HepG2 (cell line): ENCODE measurements around the gene RHOBTB3. TPM values are rescaled to one million over a fixed set of nuclear protein-coding genes. Genes with fewer than 3 reads are reported as not detected.

ENCODE experiments used
- ARNT ChIP-seq: fragments of 450-650 bp; IDR thresholded peaks from 2 replicates; pipeline ENCODE4 v1.6.1; 2017
- ASH2L ChIP-seq: fragments of 300-600, 200-600 bp; sonication (generic); IDR thresholded peaks from 2 replicates; pipeline ENCODE4 v1.7.0; 2017; ENCODE audit warnings: low read depth, mild to moderate bottlenecking, moderate library complexity, mixed read lengths, low read length; ENCODE audit not compliant: insufficient read length
- DNMT3B ChIP-seq: conservative IDR thresholded peaks from 2 replicates; pipeline ENCODE4 v1.6.1; 2016; ENCODE audit warnings: missing biosample characterization, control low read depth
- GPN1 ChIP-seq: sonication (generic); formaldehyde crosslinking; IDR thresholded peaks from 2 replicates; pipeline ENCODE4 v1.5.1; 2020; ENCODE audit warnings: missing genetic modification reagents, borderline replicate concordance
- JARID2 ChIP-seq: sonication (generic); formaldehyde crosslinking; IDR thresholded peaks from 2 replicates; pipeline ENCODE4 v1.8.1; 2023; ENCODE audit warnings: missing genetic modification reagents, inconsistent platforms; ENCODE audit not compliant: insufficient replicate concordance
- MED13 ChIP-seq: sonication (generic); formaldehyde crosslinking; IDR thresholded peaks from 2 replicates; pipeline ENCODE4 v1.5.0; 2020; ENCODE audit warnings: missing genetic modification reagents
- MXD3 ChIP-seq: IDR thresholded peaks from 2 replicates; pipeline ENCODE4 v1.6.1; 2016; ENCODE audit warnings: mild to moderate bottlenecking, missing biosample characterization, missing genetic modification reagents
- MYC ChIP-seq: sonication (generic); formaldehyde crosslinking; IDR thresholded peaks from 2 replicates; pipeline ENCODE4 v1.9.0; 2021; ENCODE audit warnings: missing genetic modification reagents, borderline replicate concordance
- MYNN ChIP-seq: sonication (generic); formaldehyde crosslinking; IDR thresholded peaks from 2 replicates; pipeline ENCODE4 v1.4.0; 2020; ENCODE audit warnings: mild to moderate bottlenecking, low read depth, missing genetic modification reagents
- NFE2L2 ChIP-seq: fragments of 150-350 bp; IDR thresholded peaks from 2 replicates; pipeline ENCODE4 v1.6.1; 2014; ENCODE audit warnings: low read length
- NKX3-1 ChIP-seq: sonication (generic); formaldehyde crosslinking; IDR thresholded peaks from 2 replicates; pipeline ENCODE4 v1.5.0; 2020; ENCODE audit warnings: missing genetic modification reagents
- PATZ1 ChIP-seq: sonication (generic); formaldehyde crosslinking; IDR thresholded peaks from 2 replicates; pipeline ENCODE4 v1.4.0; 2020; ENCODE audit warnings: missing genetic modification reagents
- PAWR ChIP-seq: sonication (generic); formaldehyde crosslinking; IDR thresholded peaks from 2 replicates; pipeline ENCODE4 v1.4.0; 2020; ENCODE audit warnings: missing genetic modification reagents, mild to moderate bottlenecking, borderline replicate concordance
- RFXANK ChIP-seq: IDR thresholded peaks from 2 replicates; pipeline ENCODE4 v1.6.1; 2016
- SOX13 ChIP-seq, 3 experiments: fragments of 450-650 bp in 1 of 3; sonication (generic) in 1 of 3; formaldehyde crosslinking in 1 of 3; IDR thresholded peaks in 2 of 3; conservative IDR thresholded peaks in 1 of 3; 2 replicates each; pipeline versions ENCODE4 v1.5.0 to v1.6.1; 2016 to 2020; ENCODE audit warnings: antibody characterized with exemption in 1 of 3, mild to moderate bottlenecking in 1 of 3, missing compliant biosample characterization in 1 of 3, missing genetic modification reagents in 1 of 3, moderate library complexity in 1 of 3
- SP1 ChIP-seq, 2 experiments: fragments of 450-650 bp in 1 of 2; sonication (generic) in 1 of 2; formaldehyde crosslinking in 1 of 2; IDR thresholded peaks; 2 replicates each; pipeline versions ENCODE4 v1.4.0 to v1.6.1; 2016 to 2020; ENCODE audit warnings: missing genetic modification reagents in 1 of 2
- SP4 ChIP-seq: sonication (generic); formaldehyde crosslinking; IDR thresholded peaks from 2 replicates; pipeline ENCODE4 v1.8.1; 2023; ENCODE audit warnings: mild to moderate bottlenecking, missing genetic modification reagents
- TOPORS ChIP-seq: sonication (generic); formaldehyde crosslinking; IDR thresholded peaks from 2 replicates; pipeline ENCODE4 v1.8.0; 2023; ENCODE audit warnings: mild to moderate bottlenecking, missing genetic modification reagents
- TRIM22 ChIP-seq: fragments of 450-650 bp; IDR thresholded peaks from 2 replicates; pipeline ENCODE4 v1.6.1; 2017
- ZBTB1 ChIP-seq: sonication (generic); formaldehyde crosslinking; IDR thresholded peaks from 2 replicates; pipeline ENCODE4 v1.4.0; 2020; ENCODE audit warnings: missing genetic modification reagents, borderline replicate concordance
- ZBTB8A ChIP-seq: sonication (generic); formaldehyde crosslinking; IDR thresholded peaks from 2 replicates; pipeline ENCODE4 v1.4.0; 2020; ENCODE audit warnings: mild to moderate bottlenecking, low read depth, missing genetic modification reagents, borderline replicate concordance
- ZFP90 ChIP-seq: sonication (generic); formaldehyde crosslinking; IDR thresholded peaks from 2 replicates; pipeline ENCODE4 v1.8.0; 2022; ENCODE audit warnings: missing genetic modification reagents, mild to moderate bottlenecking, inconsistent platforms, borderline replicate concordance
- ZKSCAN1 ChIP-seq: fragments of 150-350 bp; IDR thresholded peaks from 2 replicates; pipeline ENCODE4 v1.6.1; 2014; ENCODE audit warnings: low read length
- ZNF234 ChIP-seq: sonication (generic); formaldehyde crosslinking; conservative IDR thresholded peaks from 2 replicates; pipeline ENCODE4 v1.5.1; 2020; ENCODE audit warnings: mild to moderate bottlenecking, missing genetic modification reagents
- ZNF333 ChIP-seq: sonication (generic); formaldehyde crosslinking; IDR thresholded peaks from 2 replicates; pipeline ENCODE4 v1.4.0; 2020; ENCODE audit warnings: mild to moderate bottlenecking, missing genetic modification reagents, borderline replicate concordance
- ZNF549 ChIP-seq: sonication (generic); formaldehyde crosslinking; IDR thresholded peaks from 2 replicates; pipeline ENCODE4 v1.5.0; 2020; ENCODE audit warnings: missing genetic modification reagents
- ZNF572 ChIP-seq: sonication (generic); formaldehyde crosslinking; IDR thresholded peaks from 2 replicates; pipeline ENCODE4 v1.5.1; 2020; ENCODE audit warnings: mild to moderate bottlenecking, missing genetic modification reagents
- ZNF704 ChIP-seq: sonication (generic); formaldehyde crosslinking; IDR thresholded peaks from 2 replicates; pipeline ENCODE4 v1.8.1; 2023; ENCODE audit warnings: mild to moderate bottlenecking, inconsistent platforms, moderate library complexity, missing genetic modification reagents, borderline replicate concordance
- polyA plus RNA-seq, 8 experiments: library from polyadenylated mRNA; depleted of rRNA in 3 of 8; stranded (reverse) in 7 of 8; unstranded in 1 of 8; fragments of >200 nt; fragmentation: Illumina TruSeq in 4 of 8; extraction: Trizol in 4 of 8; gene quantifications; 2 replicates each; pipeline versions ENCODE4 v1.2.1 to v1.2.3, GENCODE V29; 2011 to 2016; ENCODE audit warnings: low read depth in 4 of 8, missing spikeins in 1 of 8, mixed read lengths in 1 of 8; ENCODE audit not compliant: insufficient read depth in 1 of 8
- total RNA-seq, 5 experiments: library from RNA; depleted of rRNA; stranded (reverse); fragments of >200 nt; fragmentation: Illumina TruSeq; extraction: Trizol; gene quantifications; 2 replicates each; pipeline ENCODE4 v1.2.3, GENCODE V29; 2016; ENCODE audit warnings: low read depth in 1 of 5

Gene RHOBTB3
- total and polyA plus RNA-seq, 2 of the 13 experiments (the other 11 are each of a cell fraction or from before 2014, with no cell fraction given), result 31.6 to 35.4 TPM

GRCh38 chr5:95822542-95823181 is 91.5 kb downstream of the RHOBTB3 start, which contains the start of gene GLRX (continued):
- TF ChIP-seq TRIM22 (no peak), ZNF234 (CRISPR knock-in tag) (no peak), TOPORS (CRISPR knock-in tag) (no peak), ZBTB8A (CRISPR knock-in tag) (no peak), DNMT3B (no peak), MYC (CRISPR knock-in tag) (no peak), ARNT (no peak), MXD3 (no peak), RFXANK (CRISPR knock-in tag) (no peak), SOX13 (IDR thresholded peaks at IDR 0.05) (no peak), SOX13 (CRISPR knock-in tag; conservative IDR thresholded peaks at IDR 0.05 in 1 of 2, IDR thresholded peaks at IDR 0.05 in 1 of 2) (peak in 1 of 2 experiments; percentile 6; a peak in 1 of 4 replicates), ZFP90 (no peak; the same call in 1 of the 2 replicates), NKX3-1 (CRISPR knock-in tag) (no peak), PATZ1 (CRISPR knock-in tag) (no peak), ASH2L (no peak), ZNF333 (CRISPR knock-in tag) (no peak), MYNN (CRISPR knock-in tag) (no peak), ZNF572 (CRISPR knock-in tag) (no peak), GPN1 (CRISPR knock-in tag) (no peak), JARID2 (CRISPR knock-in tag) (no peak), ZKSCAN1 (no peak), SP1 (IDR thresholded peaks at IDR 0.05) (no peak), SP1 (CRISPR knock-in tag; IDR thresholded peaks at IDR 0.05) (no peak), PAWR (no peak), SP4 (CRISPR knock-in tag) (no peak), ZNF549 (CRISPR knock-in tag) (no peak), NFE2L2 (no peak), ZBTB1 (CRISPR knock-in tag) (no peak), ZNF704 (CRISPR knock-in tag) (no peak), MED13 (CRISPR knock-in tag) (no peak)
